Epithelial cell of umbilical artery (primary cell): Measurements from ENCODE around the gene OR5M11. TPM values are rescaled to one million over a fixed set of nuclear protein-coding genes. Genes with fewer than 3 reads are reported as not detected.

ENCODE experiments used
- total RNA-seq: library from RNA; depleted of rRNA; stranded (reverse); fragments of >200 nt; gene quantifications from 2 replicates; pipeline ENCODE4 v1.2.3, GENCODE V29; 2014

The OR5M11 gene
- not detected in 2 replicates for total RNA-seq

DNA sequence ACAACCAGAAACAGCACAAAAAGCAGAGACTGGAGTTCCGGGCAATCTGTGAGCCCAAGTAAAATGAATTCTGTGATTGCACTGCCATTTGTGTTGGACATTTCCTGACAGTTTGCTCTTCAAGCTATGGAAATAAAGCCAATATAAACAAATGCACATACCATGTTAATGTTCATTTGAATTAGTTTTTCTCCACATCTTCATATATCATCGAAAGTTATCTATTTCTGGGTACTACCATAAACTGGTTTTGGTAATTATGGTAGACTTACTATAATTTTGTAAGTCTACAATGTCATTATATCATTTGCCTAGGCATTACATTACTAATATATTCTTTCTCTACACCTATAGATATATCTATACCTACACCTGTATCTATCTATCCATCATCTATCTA, at the start of gene OR5M11:
TSS of gene OR5M11 (minus strand) at position 101 of the 400 bp plus-strand sequence. CDS start at position 101, 0 bp downstream.

DNA sequence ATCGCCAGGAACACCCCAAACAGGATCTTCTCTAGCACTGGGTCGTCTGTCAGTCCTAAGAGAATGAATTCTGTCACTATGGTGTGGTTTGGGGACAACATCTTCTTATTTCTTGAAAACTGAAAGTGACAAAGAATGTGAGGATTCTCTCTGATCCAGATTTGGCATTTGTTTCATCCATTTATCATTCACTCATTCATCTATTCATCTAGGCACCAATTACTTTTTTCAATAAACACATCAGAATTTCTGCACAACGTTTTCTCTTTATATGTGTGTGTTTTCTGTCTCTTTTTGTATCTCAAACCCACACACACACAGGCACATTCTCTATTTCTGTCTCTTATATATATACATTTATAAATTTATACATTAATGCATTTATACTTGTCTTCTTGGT, 34.6 kb upstream of the OR5M11 start, which contains the start of gene OR5M10:
TSS of gene OR5M10 (minus strand) at position 101 of the 400 bp plus-strand sequence. CDS start at position 101, 0 bp downstream.

Other genes with a start within 250 kb of the OR5M11 start
- gene OR8K3, start 228.1 kb downstream of the OR5M11 start, total RNA-seq: not detected in 2 replicates
- not detected in 2 replicates for gene OR8K1, start 197.2 kb downstream of the OR5M11 start, total RNA-seq
- not detected in 2 replicates for gene OR8J1, start 189.0 kb downstream of the OR5M11 start, total RNA-seq
- gene OR8U1, start 167.6 kb downstream of the OR5M11 start, total RNA-seq: not detected in 2 replicates
- gene OR5AL1, start 130.6 kb downstream of the OR5M11 start, total RNA-seq: not detected in 2 replicates
- not detected in 2 replicates for gene OR5M3, start 69.9 kb downstream of the OR5M11 start, total RNA-seq
- not detected in 2 replicates for gene OR5M8, start 51.9 kb downstream of the OR5M11 start, total RNA-seq
- not detected in 2 replicates for gene OR5M10, start 34.5 kb upstream of the OR5M11 start, total RNA-seq
- not detected in 2 replicates for gene OR5M1, start 71.6 kb upstream of the OR5M11 start, total RNA-seq
- not detected in 2 replicates for gene OR5AP2, start 99.2 kb upstream of the OR5M11 start, total RNA-seq
- gene OR5AR1, start 120.4 kb upstream of the OR5M11 start, total RNA-seq: not detected in 2 replicates
- not detected in 2 replicates for gene OR9G1, start 155.8 kb upstream of the OR5M11 start, total RNA-seq
- not detected in 2 replicates for gene OR9G4, start 205.4 kb upstream of the OR5M11 start, total RNA-seq